HEK293T (cell line): ENCODE data around the gene LSM2.

Source experiments
- CTCF ChIA-PET: fragments of 350-600 bp; formaldehyde crosslinking; extraction: SDS; loops from one replicate; lab custom pipeline; 2021; ENCODE audit warnings: antibody characterized with exemption, inconsistent platforms; lab: Yijun Ruan, JAX
- POLR2A ChIA-PET: fragments of 350-600 bp; formaldehyde crosslinking; extraction: SDS; loops from one replicate; lab custom pipeline; 2020; ENCODE audit warnings: antibody characterized with exemption, inconsistent platforms; lab: Yijun Ruan, JAX
- DNase-seq: peaks from one replicate; pipeline ENCODE4 v3.0.0; 2012; ENCODE audit warnings: mixed read lengths; ENCODE audit errors: extremely low spot score
- ARNT ChIP-seq: fragments of 450-650 bp; IDR thresholded peaks from 2 replicates; pipeline ENCODE4 v1.6.1; 2017; ENCODE audit warnings: mild to moderate bottlenecking
- BHLHE40 ChIP-seq: fragments of 450-650 bp; IDR thresholded peaks from 2 replicates; pipeline ENCODE4 v1.6.1; 2016; ENCODE audit warnings: mild to moderate bottlenecking, moderate library complexity, borderline replicate concordance
- CTBP1 ChIP-seq: fragments of 450-650 bp; IDR thresholded peaks from 2 replicates; pipeline ENCODE4 v1.6.1; 2016; ENCODE audit warnings: borderline replicate concordance
- ELF4 ChIP-seq: fragments of 450-650 bp; IDR thresholded peaks from 2 replicates; pipeline ENCODE4 v1.6.1; 2017; ENCODE audit warnings: antibody characterized with exemption
- FOXA1 ChIP-seq: fragments of 450-650 bp; IDR thresholded peaks from 2 replicates; pipeline ENCODE4 v1.6.1; 2016; ENCODE audit warnings: mild to moderate bottlenecking
- FOXK2 ChIP-seq: fragments of 450-650 bp; IDR thresholded peaks from 2 replicates; pipeline ENCODE4 v1.6.1; 2016; ENCODE audit warnings: mild to moderate bottlenecking
- FOXM1 ChIP-seq: fragments of 450-650 bp; IDR thresholded peaks from 2 replicates; pipeline ENCODE4 v1.6.1; 2017; ENCODE audit warnings: mild to moderate bottlenecking, borderline replicate concordance
- HDGF ChIP-seq: fragments of 450-650 bp; IDR thresholded peaks from 2 replicates; pipeline ENCODE4 v1.6.1; 2017; ENCODE audit warnings: antibody characterized with exemption, borderline replicate concordance
- L3MBTL2 ChIP-seq: fragments of 450-650 bp; conservative IDR thresholded peaks from 2 replicates; pipeline ENCODE4 v1.6.1; 2016; ENCODE audit warnings: mild to moderate bottlenecking
- LEF1 ChIP-seq: fragments of 450-650 bp; IDR thresholded peaks from 2 replicates; pipeline ENCODE4 v1.6.1; 2017; ENCODE audit warnings: mild to moderate bottlenecking, borderline replicate concordance
- NFRKB ChIP-seq: fragments of 450-650 bp; IDR thresholded peaks from 2 replicates; pipeline ENCODE4 v1.6.1; 2016; ENCODE audit warnings: mild to moderate bottlenecking, moderate library complexity
- PKNOX1 ChIP-seq: fragments of 450-650 bp; IDR thresholded peaks from 2 replicates; pipeline ENCODE4 v1.6.1; 2016
- SP1 ChIP-seq: fragments of 450-650 bp; IDR thresholded peaks from 2 replicates; pipeline ENCODE4 v1.6.1; 2017
- SUZ12 ChIP-seq: fragments of 450-650 bp; IDR thresholded peaks from 2 replicates; pipeline ENCODE4 v1.6.1; 2016; ENCODE audit warnings: mild to moderate bottlenecking
- TARDBP ChIP-seq: fragments of 450-650 bp; IDR thresholded peaks from 2 replicates; pipeline ENCODE4 v1.6.1; 2016
- ZNF384 ChIP-seq: fragments of 450-650 bp; IDR thresholded peaks from 2 replicates; pipeline ENCODE4 v1.6.1; 2016

LSM2 gene

GRCh38 chr6:31778193-31778592 lies 28.6 kb downstream of the LSM2 start:
- CTCF ChIA-PET = interaction anchor here (0.6 to 2.0 kb wide), 3 partner anchors 13 to 57 kb away, joined by 3 to 12 read pairs (median 6); no protein-coding TSS in a partner anchor
- no peak for TF ChIP-seq ARNT
- TF ChIP-seq FOXA1 = no peak
- TF ChIP-seq LEF1 = no peak
- no peak for TF ChIP-seq PKNOX1
- no peak for TF ChIP-seq FOXM1
- no peak for TF ChIP-seq BHLHE40
- no peak for TF ChIP-seq CTBP1
- no peak for TF ChIP-seq ZNF384
- TF ChIP-seq ELF4 = no peak
- no peak for TF ChIP-seq SUZ12
- TF ChIP-seq HDGF = no peak
- TF ChIP-seq TARDBP = no peak
- TF ChIP-seq SP1 = no peak
- no peak for DNase-seq
- POLR2A ChIA-PET = interaction anchor here (1.1 to 3.8 kb wide), 6 partner anchors 13 to 193 kb away, joined by 3 to 17 read pairs (median 4); partner anchors contain the start of genes ABHD16A, DXO, HSPA1A and HSPA1B

GRCh38 chr6:31777667-31778050 lies 29.1 kb downstream of the LSM2 start:
- TF ChIP-seq ELF4 (no peak), HDGF (no peak), BHLHE40 (no peak), FOXA1 (no peak), TARDBP (no peak), SP1 (no peak), LEF1 (no peak), L3MBTL2 (no peak), PKNOX1 (no peak), FOXK2 (no peak), FOXM1 (no peak), NFRKB (no peak), ARNT (no peak), SUZ12 (no peak)
- POLR2A ChIA-PET = interaction anchor here (0.8 to 3.8 kb wide), 9 partner anchors 13 to 194 kb away, joined by 3 to 17 read pairs (median 4); partner anchors contain the start of genes ABHD16A, DXO, HSPA1A and HSPA1B
- CTCF ChIA-PET = interaction anchor here (0.5 to 2.0 kb wide), 5 partner anchors 14 to 147 kb away, joined by 3 to 12 read pairs (median 5); no protein-coding TSS in a partner anchor
- no peak for DNase-seq

- ChIA-PET POLR2A (interaction anchor here (0.8 to 3.8 kb wide), 8 partner anchors 14 to 86 kb away, joined by 3 to 17 read pairs (median 4); partner anchors contain the start of genes ABHD16A, HSPA1A, HSPA1B and HSPA1L), CTCF (interaction anchor here (0.5 to 2.0 kb wide), 4 partner anchors 14 to 148 kb away, joined by 3 to 12 read pairs (median 4); no protein-coding TSS in a partner anchor)
- TF ChIP-seq ARNT = no peak
- no peak for TF ChIP-seq TARDBP
- no peak for TF ChIP-seq FOXA1
- TF ChIP-seq HDGF = no peak
- TF ChIP-seq SUZ12 = no peak
- no peak for TF ChIP-seq ZNF384
- no peak for TF ChIP-seq BHLHE40
- no peak for TF ChIP-seq CTBP1
- peak; percentile 65 for DNase-seq
Measured at GRCh38 chr6:31776989-31777666, 29.6 kb downstream of the LSM2 start, which contains the start of gene VWA7. Gene VWA7 (minus strand): TSS chr6:31777328. CDS start chr6:31776779, 549 bp downstream.

GRCh38 chr6:31776485-31776988 lies 30.2 kb downstream of the LSM2 start:
- ChIA-PET CTCF (no interaction called here), POLR2A (interaction anchor here (1.6 kb wide), 1 partner anchor 30 kb away, joined by 5 read pairs; the partner anchor contains the start of gene LSM2)
- TF ChIP-seq NFRKB = no peak
- TF ChIP-seq FOXK2 = no peak
- TF ChIP-seq LEF1 = no peak
- TF ChIP-seq ARNT = no peak
- TF ChIP-seq L3MBTL2 = no peak
- TF ChIP-seq TARDBP = no peak
- TF ChIP-seq ELF4 = no peak
- no peak for TF ChIP-seq PKNOX1
- TF ChIP-seq FOXM1 = no peak
- no peak for TF ChIP-seq SUZ12
- TF ChIP-seq HDGF = no peak
- no peak for TF ChIP-seq BHLHE40
- DNase-seq = no peak

GRCh38 chr6:31775633-31776484 lies 30.9 kb downstream of the LSM2 start:
- DNase-seq = no peak
- CTCF ChIA-PET = interaction anchor here (0.8 to 1.8 kb wide), 3 partner anchors 15 to 165 kb away, joined by 4 to 6 read pairs (median 5); no protein-coding TSS in a partner anchor
- TF ChIP-seq BHLHE40 = no peak
- TF ChIP-seq NFRKB = no peak
- no peak for TF ChIP-seq HDGF
- TF ChIP-seq ARNT = no peak
- TF ChIP-seq TARDBP = no peak
- TF ChIP-seq SUZ12 = no peak
- no peak for TF ChIP-seq FOXK2
- no peak for TF ChIP-seq PKNOX1
- no peak for TF ChIP-seq FOXA1
- POLR2A ChIA-PET = interaction anchor here (0.9 to 3.1 kb wide), 5 partner anchors 36 to 111 kb away, joined by 3 to 11 read pairs (median 6); partner anchors contain the start of genes ABHD16A, GPANK1, HSPA1A and HSPA1B
